Trophoblast cell (in vitro differentiated cells and primary cell): Measurements from ENCODE around the gene POLDIP3.

ENCODE experiments used
- DNase-seq, 2 donors: peaks; one replicate each; pipeline ENCODE4 v3.0.0-alpha.2; 2016
- H2AFZ ChIP-seq: 2 replicates; pipeline ENCODE4 v1.6.1; 2013; ENCODE audit warnings: low read length, moderate library complexity, mild to moderate bottlenecking; ENCODE audit not compliant: insufficient read depth, poor library complexity
- H2AK5ac ChIP-seq: 2 replicates; pipeline ENCODE4 v1.6.1; 2013; ENCODE audit warnings: mild to moderate bottlenecking, low read length
- H2BK120ac ChIP-seq: 2 replicates; pipeline ENCODE4 v1.6.1; 2013; ENCODE audit warnings: low read length, mild to moderate bottlenecking, moderate library complexity; ENCODE audit not compliant: insufficient read depth, poor library complexity
- H2BK12ac ChIP-seq: 2 replicates; pipeline ENCODE4 v1.6.1; 2013; ENCODE audit warnings: mild to moderate bottlenecking, low read length, moderate library complexity
- H2BK5ac ChIP-seq: 2 replicates; pipeline ENCODE4 v1.6.1; 2013; ENCODE audit warnings: low read length, low read depth, moderate library complexity, mild to moderate bottlenecking; ENCODE audit not compliant: poor library complexity
- H3K14ac ChIP-seq: 2 replicates; pipeline ENCODE4 v1.6.1; 2013; ENCODE audit warnings: mild to moderate bottlenecking, low read length
- H3K18ac ChIP-seq: 2 replicates; pipeline ENCODE4 v1.6.1; 2013; ENCODE audit warnings: mild to moderate bottlenecking, low read length
- H3K23ac ChIP-seq: 2 replicates; pipeline ENCODE4 v1.6.1; 2013; ENCODE audit warnings: low read length
- H3K27ac ChIP-seq: 2 replicates; pipeline ENCODE4 v1.5.1; 2013; ENCODE audit warnings: low read depth, mild to moderate bottlenecking, inconsistent platforms, low read length, moderate library complexity
- H3K27me3 ChIP-seq: 2 replicates; pipeline ENCODE4 v1.6.1; 2013; ENCODE audit warnings: inconsistent platforms, mild to moderate bottlenecking, low read length, moderate library complexity; ENCODE audit not compliant: insufficient read depth
- H3K36me3 ChIP-seq, 2 experiments: 1 replicate in 1 of 2; 2 replicates in 1 of 2; pipeline ENCODE4 v1.6.1; 2013; ENCODE audit warnings: low read length in 2 of 2, mild to moderate bottlenecking in 2 of 2, moderate library complexity in 1 of 2; ENCODE audit not compliant: insufficient read depth in 2 of 2, control insufficient read depth in 1 of 2
- H3K4ac ChIP-seq: 2 replicates; pipeline ENCODE4 v1.6.1; 2013; ENCODE audit warnings: low read depth, mild to moderate bottlenecking, low read length, moderate library complexity
- H3K4me1 ChIP-seq, 2 experiments: 1 replicate in 1 of 2; 2 replicates in 1 of 2; pipeline ENCODE4 v1.6.1; 2013; ENCODE audit warnings: low read length in 2 of 2, mild to moderate bottlenecking in 2 of 2, moderate library complexity in 1 of 2; ENCODE audit not compliant: insufficient read depth in 2 of 2, control insufficient read depth in 1 of 2
- H3K4me2 ChIP-seq: 2 replicates; pipeline ENCODE4 v1.6.1; 2013; ENCODE audit warnings: inconsistent platforms, mild to moderate bottlenecking, low read length, moderate library complexity
- H3K4me3 ChIP-seq: 2 replicates; pipeline ENCODE4 v1.5.1; 2013; ENCODE audit warnings: mild to moderate bottlenecking, low read depth, low read length, inconsistent platforms
- H3K79me1 ChIP-seq: one replicate; pipeline ENCODE4 v1.6.1; 2013; ENCODE audit warnings: low read length
- H3K79me2 ChIP-seq: 2 replicates; pipeline ENCODE4 v1.6.1; 2013; ENCODE audit warnings: low read length, mild to moderate bottlenecking; ENCODE audit not compliant: control insufficient read depth, insufficient read depth, poor library complexity
- H3K9ac ChIP-seq: 2 replicates; pipeline ENCODE4 v1.6.1; 2013; ENCODE audit warnings: mild to moderate bottlenecking, low read length
- H3K9me3 ChIP-seq: 2 replicates; pipeline ENCODE4 v1.6.1; 2013; ENCODE audit warnings: low read depth, mild to moderate bottlenecking, control low read depth, inconsistent platforms, low read length; ENCODE audit not compliant: insufficient read depth
- H4K12ac ChIP-seq: 2 replicates; pipeline ENCODE4 v1.6.1; 2013; ENCODE audit warnings: low read depth, mild to moderate bottlenecking, low read length, moderate library complexity
- H4K8ac ChIP-seq: 2 replicates; pipeline ENCODE4 v1.6.1; 2013; ENCODE audit warnings: low read depth, mild to moderate bottlenecking, low read length, moderate library complexity
- H4K91ac ChIP-seq: one replicate; pipeline ENCODE4 v1.6.1; 2013; ENCODE audit warnings: low read depth, mild to moderate bottlenecking, low read length, moderate library complexity
- WGBS: extraction: QIAGEN DNeasy Blood & Tissue Kit; methylation state at CpG from one replicate; pipeline ENCODE4 v1.1.7; 2013; ENCODE audit warnings: missing lambda C conversion rate; ENCODE audit not compliant: insufficient read length, insufficient coverage; ENCODE audit errors: extremely low coverage; 5-methylcytosine and 5-hydroxymethylcytosine counted together

Gene POLDIP3

GRCh38 chr22:42648368-42649245 lies 33.9 kb upstream of the POLDIP3 start:
- Histone ChIP-seq H2AK5ac (peak overlapping the region; percentile 33), H3K4me2 (peak overlapping the region; percentile 73), H3K79me1 (peaks cover 10% of the 10 kb centered on the region), H2BK120ac (no peak overlapping the region), H3K14ac (peak overlapping the region; percentile 78), H4K91ac (peak overlapping the region; percentile 47), H3K27me3 (no peaks in the 10 kb centered on the region), H3K36me3 (peaks cover 0 to 7% of the 10 kb centered on the region in 2 experiments), H3K4me1 (peaks cover 27 to 36% of the 10 kb centered on the region in 2 experiments), H3K9ac (peak overlapping the region; percentile 65), H3K9me3 (peaks cover 1% of the 10 kb centered on the region), H3K79me2 (peaks cover 19% of the 10 kb centered on the region), H3K27ac (no peak overlapping the region), H4K12ac (peak overlapping the region; percentile 90), H3K4me3 (peak overlapping the region; percentile 90), H3K4ac (peak overlapping the region; percentile 25), H2AFZ (peak overlapping the region; percentile 61), H4K8ac (peak overlapping the region; percentile 90), H2BK12ac (no peak overlapping the region), H3K23ac (no peak overlapping the region), H2BK5ac (no peak overlapping the region), H3K18ac (peak overlapping the region; percentile 94)
- peak in 1 of 2 donors; percentile 19 for DNase-seq
- no CpG with 5 or more reads among the region's 49 CpGs for WGBS

GRCh38 chr22:42648017-42648367 lies 33.3 kb upstream of the POLDIP3 start:
- H4K91ac ChIP-seq = no peak overlapping the region
- no peak overlapping the region for H3K4me3 ChIP-seq
- no peaks in the 10 kb centered on the region for H3K9me3 ChIP-seq
- no peak for DNase-seq
- H3K27ac ChIP-seq = no peak overlapping the region
- H2AK5ac ChIP-seq = no peak overlapping the region
- peaks cover 25 to 34% of the 10 kb centered on the region in 2 experiments for H3K4me1 ChIP-seq
- no peaks in the 10 kb centered on the region for H3K27me3 ChIP-seq
- H3K79me2 ChIP-seq = peaks cover 19% of the 10 kb centered on the region
- H4K12ac ChIP-seq = no peak overlapping the region
- no peak overlapping the region for H2BK120ac ChIP-seq
- no peak overlapping the region for H2BK12ac ChIP-seq
- H2BK5ac ChIP-seq = no peak overlapping the region
- H3K23ac ChIP-seq = no peak overlapping the region
- peaks cover 8% of the 10 kb centered on the region for H3K79me1 ChIP-seq
- WGBS = no CpG with 5 or more reads among the region's 4 CpGs
- peak overlapping the region; percentile 94 for H3K18ac ChIP-seq
- H4K8ac ChIP-seq = no peak overlapping the region
- peaks cover 0 to 7% of the 10 kb centered on the region in 2 experiments for H3K36me3 ChIP-seq
- peak overlapping the region; percentile 25 for H3K4ac ChIP-seq
- H3K4me2 ChIP-seq = peak overlapping the region; percentile 73
- H3K9ac ChIP-seq = no peak overlapping the region
- H3K14ac ChIP-seq = no peak overlapping the region
- H2AFZ ChIP-seq = no peak overlapping the region

GRCh38 chr22:42646569-42647525 lies 32.2 kb upstream of the POLDIP3 start:
- no peak overlapping the region for H4K91ac ChIP-seq
- H3K4ac ChIP-seq = no peak overlapping the region
- no peak overlapping the region for H4K12ac ChIP-seq
- peaks cover 25 to 34% of the 10 kb centered on the region in 2 experiments for H3K4me1 ChIP-seq
- DNase-seq = no peak
- no peak overlapping the region for H3K9ac ChIP-seq
- no peaks in the 10 kb centered on the region for H3K27me3 ChIP-seq
- peaks cover 0 to 7% of the 10 kb centered on the region in 2 experiments for H3K36me3 ChIP-seq
- H3K4me2 ChIP-seq = no peak overlapping the region
- peaks cover 19% of the 10 kb centered on the region for H3K79me2 ChIP-seq
- H3K9me3 ChIP-seq = no peaks in the 10 kb centered on the region
- H2AFZ ChIP-seq = no peak overlapping the region
- H3K14ac ChIP-seq = no peak overlapping the region
- no peak overlapping the region for H3K27ac ChIP-seq
- H4K8ac ChIP-seq = no peak overlapping the region
- no peak overlapping the region for H2BK5ac ChIP-seq
- H3K23ac ChIP-seq = no peak overlapping the region
- WGBS = no CpG with 5 or more reads among the region's 16 CpGs
- peaks cover 8% of the 10 kb centered on the region for H3K79me1 ChIP-seq
- H3K4me3 ChIP-seq = no peak overlapping the region
- no peak overlapping the region for H2BK12ac ChIP-seq
- no peak overlapping the region for H2AK5ac ChIP-seq
- no peak overlapping the region for H3K18ac ChIP-seq
- no peak overlapping the region for H2BK120ac ChIP-seq

- Histone ChIP-seq H3K14ac (no peak overlapping the region), H3K36me3 (peaks cover 0 to 7% of the 10 kb centered on the region in 2 experiments), H3K27ac (no peak overlapping the region), H2AFZ (no peak overlapping the region), H3K23ac (no peak overlapping the region), H3K4me2 (no peak overlapping the region), H3K18ac (peak overlapping the region; percentile 49), H2BK5ac (no peak overlapping the region), H2BK12ac (no peak overlapping the region), H3K79me1 (peaks cover 8% of the 10 kb centered on the region), H3K9ac (no peak overlapping the region), H3K4me1 (peaks cover 25 to 34% of the 10 kb centered on the region in 2 experiments), H2AK5ac (no peak overlapping the region), H4K91ac (no peak overlapping the region), H2BK120ac (no peak overlapping the region), H3K27me3 (no peaks in the 10 kb centered on the region), H3K4me3 (no peak overlapping the region), H4K8ac (no peak overlapping the region), H3K79me2 (peaks cover 19% of the 10 kb centered on the region), H3K4ac (no peak overlapping the region), H3K9me3 (no peaks in the 10 kb centered on the region), H4K12ac (no peak overlapping the region)
- DNase-seq = no peak
- no CpG with 5 or more reads among the region's 13 CpGs for WGBS
Measured at GRCh38 chr22:42645938-42646568, 31.4 kb upstream of the POLDIP3 start.
